Calu3 (cell line): ENCODE results near the gene GOLGA8B. TPM values are rescaled to one million over a fixed set of nuclear protein-coding genes. Genes with fewer than 3 reads are reported as not detected.

Source experiments
- BruUV-seq: library from RNA; stranded (reverse); fragments of 400-500 nt; replicated peaks from 2 replicates; lab custom pipeline; 2021; lab: Mats Ljungman, UMichigan
- CTCF ChIA-PET: fragments of 300-600 bp; sonication (Branson Sonifier 250); formaldehyde crosslinking; loops from one replicate; lab custom pipeline; 2022; ENCODE audit warnings: antibody characterized with exemption; lab: Charles Lee
- DNase-seq: peaks from one replicate; pipeline ENCODE4 v3.0.0; 2022
- H3K27ac Mint-ChIP-seq: one replicate; pipeline ENCODE4 v1.8.0; 2022; ENCODE audit warnings: mixed read lengths; ENCODE audit not compliant: unreplicated experiment
- H3K27me3 Mint-ChIP-seq: one replicate; pipeline ENCODE4 v1.8.0; 2022; ENCODE audit warnings: mixed read lengths; ENCODE audit not compliant: unreplicated experiment
- H3K36me3 Mint-ChIP-seq: one replicate; pipeline ENCODE4 v1.8.0; 2022; ENCODE audit warnings: mild to moderate bottlenecking, moderate library complexity, mixed read lengths; ENCODE audit not compliant: insufficient read depth, unreplicated experiment
- H3K4me1 Mint-ChIP-seq: one replicate; pipeline ENCODE4 v1.8.0; 2022; ENCODE audit warnings: mild to moderate bottlenecking, low read depth, mixed read lengths; ENCODE audit not compliant: unreplicated experiment
- H3K4me3 Mint-ChIP-seq: one replicate; pipeline ENCODE4 v1.8.0; 2022; ENCODE audit warnings: mild to moderate bottlenecking, low read depth, moderate library complexity, mixed read lengths; ENCODE audit not compliant: unreplicated experiment
- H3K9me3 Mint-ChIP-seq: one replicate; pipeline ENCODE4 v1.8.0; 2022; ENCODE audit warnings: low read depth, mixed read lengths; ENCODE audit not compliant: unreplicated experiment
- CTCF ChIP-seq: fragments of 200-600 bp; IDR thresholded peaks from one replicate; pipeline ENCODE4 v1.8.0; 2022; ENCODE audit warnings: antibody characterized with exemption; ENCODE audit not compliant: unreplicated experiment
- intact Hi-C: fragments of 100-400 bp; cut with micrococcal nuclease; formaldehyde crosslinking; loops from one replicate; pipeline ENCODE4 v1.10.0; 2022; ENCODE audit not compliant: unreplicated experiment
- total RNA-seq: library from RNA; stranded (reverse); gene quantifications from 2 replicates; pipeline ENCODE4 v1.2.3, GENCODE V29; 2022

Gene GOLGA8B
- total RNA-seq, 1 experiment from 2014 or later: 74.9 TPM

GRCh38 chr15:34610354-34610753 lies 26.9 kb upstream of the GOLGA8B start:
- H3K4me3 Mint-ChIP-seq: no peak overlapping the region
- H3K36me3 Mint-ChIP-seq: no peaks in the 10 kb centered on the region
- CTCF ChIA-PET: no interaction called here
- no peak overlapping the region for H3K27ac Mint-ChIP-seq
- no TSS peak for BruUV-seq
- DNase-seq: no peak
- H3K9me3 Mint-ChIP-seq: no peaks in the 10 kb centered on the region
- H3K4me1 Mint-ChIP-seq: no peaks in the 10 kb centered on the region
- peaks cover 13% of the 10 kb centered on the region for H3K27me3 Mint-ChIP-seq
- no peak for TF ChIP-seq CTCF
- intact Hi-C loops: no loop called here

GRCh38 chr15:34609102-34610057 lies 25.9 kb upstream of the GOLGA8B start:
- H3K9me3 Mint-ChIP-seq: no peaks in the 10 kb centered on the region
- H3K27me3 Mint-ChIP-seq: peaks cover 13% of the 10 kb centered on the region
- BruUV-seq: no TSS peak
- no peak for TF ChIP-seq CTCF
- H3K4me1 Mint-ChIP-seq: no peaks in the 10 kb centered on the region
- CTCF ChIA-PET: no interaction called here
- no peaks in the 10 kb centered on the region for H3K36me3 Mint-ChIP-seq
- no peak overlapping the region for H3K27ac Mint-ChIP-seq
- intact Hi-C loops: no loop called here
- no peak for DNase-seq
- no peak overlapping the region for H3K4me3 Mint-ChIP-seq

GRCh38 chr15:34608517-34608916 lies 25.1 kb upstream of the GOLGA8B start:
- TF ChIP-seq CTCF: no peak
- H3K4me1 Mint-ChIP-seq: no peaks in the 10 kb centered on the region
- no peaks in the 10 kb centered on the region for H3K9me3 Mint-ChIP-seq
- H3K36me3 Mint-ChIP-seq: no peaks in the 10 kb centered on the region
- DNase-seq: no peak
- CTCF ChIA-PET: no interaction called here
- BruUV-seq: no TSS peak
- H3K27ac Mint-ChIP-seq: no peak overlapping the region
- intact Hi-C loops: no loop called here
- peaks cover 21% of the 10 kb centered on the region for H3K27me3 Mint-ChIP-seq
- no peak overlapping the region for H3K4me3 Mint-ChIP-seq

- H3K9me3 Mint-ChIP-seq: no peaks in the 10 kb centered on the region
- intact Hi-C loops: no loop called here
- no peak overlapping the region for H3K27ac Mint-ChIP-seq
- H3K4me1 Mint-ChIP-seq: no peaks in the 10 kb centered on the region
- peaks cover 26% of the 10 kb centered on the region for H3K27me3 Mint-ChIP-seq
- CTCF ChIA-PET: no interaction called here
- BruUV-seq: no TSS peak
- H3K36me3 Mint-ChIP-seq: no peaks in the 10 kb centered on the region
- no peak for DNase-seq
- TF ChIP-seq CTCF: no peak
- H3K4me3 Mint-ChIP-seq: no peak overlapping the region
These were observed 24.4 kb upstream of the GOLGA8B start for GRCh38 chr15:34607832-34608231.
